Umbilical cord (tissue), 2 donors: ENCODE results near the gene MR1. TPM values are rescaled to one million over a fixed set of nuclear protein-coding genes. Genes with fewer than 3 reads are reported as not detected.
A peak's percentile ranks its signal among the peaks of the same experiment; 100 is the strongest.

Experiments used
- DNase-seq: peaks from one replicate; pipeline ENCODE4 v3.0.0-alpha.2; 2015; ENCODE audit warnings: low spot score
- total RNA-seq: library from RNA; depleted of rRNA; stranded (reverse); fragments of >200 nt; gene quantifications from one replicate; pipeline ENCODE4 v1.2.3, GENCODE V29; 2014; ENCODE audit warnings: low replicate concordance; ENCODE audit not compliant: insufficient read depth

Gene MR1
- total RNA-seq, 1 donor from 2014 or later, result 11.3 TPM

DNA sequence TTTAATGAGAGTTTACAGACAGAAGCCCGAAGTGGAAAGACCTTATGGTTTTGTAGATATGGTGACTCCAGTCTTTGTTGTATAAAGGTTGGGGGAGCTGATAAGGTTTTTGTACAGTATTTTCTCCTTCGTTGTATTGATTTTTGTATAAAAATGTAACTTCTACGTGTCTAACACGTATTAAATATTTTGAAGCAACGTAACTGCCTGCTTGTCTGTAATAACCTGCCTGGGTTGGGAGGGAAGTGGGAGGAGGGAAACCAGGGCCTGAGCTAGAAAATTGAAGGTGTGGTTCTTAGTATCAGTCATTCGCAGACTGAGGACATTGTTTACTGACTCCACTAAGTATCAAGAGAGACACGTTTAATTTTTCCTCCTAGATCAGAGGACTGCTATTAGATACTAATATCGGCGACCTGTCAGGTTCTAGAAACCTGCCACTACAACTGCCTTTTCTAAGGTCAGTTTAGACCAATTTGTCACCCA is 56.9 kb downstream of the MR1 start:
- peak; percentile 42 for DNase-seq

GRCh38 chr1:181091309-181092040 is 57.7 kb downstream of the MR1 start:
- no peak for DNase-seq

DNA sequence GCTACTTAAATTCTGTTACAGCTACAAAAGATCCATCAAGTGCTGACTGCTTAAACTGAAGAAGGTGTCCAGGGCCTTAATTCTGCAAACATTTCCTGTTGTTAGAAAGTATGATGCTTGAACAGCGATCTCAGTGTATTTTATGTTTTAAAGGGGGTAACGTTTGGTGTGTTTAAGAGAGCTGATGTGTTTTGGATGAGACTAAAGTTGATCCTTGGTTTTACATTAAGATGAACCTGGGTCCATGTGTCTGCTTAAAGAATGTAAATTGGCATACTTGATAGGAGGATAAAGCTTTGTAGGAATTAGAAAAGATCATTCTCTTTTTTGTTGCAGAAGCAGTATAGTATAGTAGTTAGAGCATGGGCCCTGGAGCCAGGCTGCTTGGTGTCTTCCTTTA is 58.3 kb downstream of the MR1 start:
- no peak for DNase-seq

- DNase-seq, result no peak
Measured at GRCh38 chr1:181092883-181093458, 59.2 kb downstream of the MR1 start.

DNA sequence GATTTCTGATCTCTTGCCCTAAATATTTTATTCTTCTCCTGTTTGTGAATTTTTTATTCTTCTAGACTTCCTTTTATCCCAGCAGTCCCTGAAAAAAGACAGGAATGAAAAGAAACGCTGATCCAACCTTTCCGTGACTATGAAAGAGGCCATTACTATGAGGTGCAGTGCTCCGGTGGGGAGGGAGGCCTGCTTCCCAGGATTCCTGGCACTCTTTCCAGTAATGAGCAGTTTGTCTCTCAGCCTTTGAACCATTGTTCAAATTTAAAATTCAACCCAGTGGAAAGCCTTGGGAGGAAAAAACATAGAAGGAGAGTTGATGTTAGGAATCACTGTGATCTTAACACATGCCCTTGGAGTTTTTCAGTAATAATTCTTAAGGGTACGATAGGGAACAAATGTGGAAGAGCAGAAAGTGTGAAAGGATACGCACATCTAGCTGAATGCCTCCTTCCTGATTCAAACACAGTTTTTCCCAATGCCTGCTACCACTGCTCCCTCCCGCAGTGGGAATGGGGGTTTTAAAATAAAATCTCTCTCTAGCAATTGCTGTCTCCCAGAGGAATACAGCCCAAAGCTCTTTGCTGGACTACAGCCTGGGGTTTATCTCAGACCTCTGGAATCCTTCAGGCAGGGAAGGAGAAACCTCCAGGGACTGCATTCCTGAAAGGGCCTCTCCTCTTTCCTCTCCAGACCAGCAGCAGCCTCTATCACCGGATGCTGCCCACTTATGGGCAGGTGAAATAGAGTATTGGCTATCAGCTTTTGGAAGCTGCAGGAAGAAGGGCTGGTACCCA is 60.8 kb downstream of the MR1 start:
- DNase-seq, result peak; percentile 96

GRCh38 chr1:181095260-181095659 is 61.5 kb downstream of the MR1 start:
- no peak for DNase-seq

- DNase-seq, result no peak
Measured at GRCh38 chr1:181095763-181096184, 62.0 kb downstream of the MR1 start.

DNA sequence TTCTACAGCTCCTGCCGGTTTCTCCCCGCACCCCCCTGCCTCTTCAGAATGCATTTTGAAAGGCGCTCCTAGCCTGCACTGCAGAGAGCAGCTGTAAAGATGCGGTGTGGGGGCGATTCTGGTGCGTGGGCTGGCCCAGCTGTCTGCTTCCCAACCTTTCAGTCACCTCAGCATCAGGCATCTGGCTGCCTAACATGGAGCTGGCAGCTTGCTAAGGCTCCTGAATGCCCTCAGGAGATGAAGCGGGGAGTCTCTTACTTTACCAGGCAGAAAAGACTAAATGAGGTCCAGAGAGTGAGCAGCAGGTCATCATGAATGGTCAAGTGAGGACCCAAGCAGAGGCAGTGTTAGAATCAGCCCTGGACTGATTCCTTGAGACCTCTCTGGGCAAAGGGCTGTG is 63.5 kb downstream of the MR1 start:
- no peak for DNase-seq

DNA sequence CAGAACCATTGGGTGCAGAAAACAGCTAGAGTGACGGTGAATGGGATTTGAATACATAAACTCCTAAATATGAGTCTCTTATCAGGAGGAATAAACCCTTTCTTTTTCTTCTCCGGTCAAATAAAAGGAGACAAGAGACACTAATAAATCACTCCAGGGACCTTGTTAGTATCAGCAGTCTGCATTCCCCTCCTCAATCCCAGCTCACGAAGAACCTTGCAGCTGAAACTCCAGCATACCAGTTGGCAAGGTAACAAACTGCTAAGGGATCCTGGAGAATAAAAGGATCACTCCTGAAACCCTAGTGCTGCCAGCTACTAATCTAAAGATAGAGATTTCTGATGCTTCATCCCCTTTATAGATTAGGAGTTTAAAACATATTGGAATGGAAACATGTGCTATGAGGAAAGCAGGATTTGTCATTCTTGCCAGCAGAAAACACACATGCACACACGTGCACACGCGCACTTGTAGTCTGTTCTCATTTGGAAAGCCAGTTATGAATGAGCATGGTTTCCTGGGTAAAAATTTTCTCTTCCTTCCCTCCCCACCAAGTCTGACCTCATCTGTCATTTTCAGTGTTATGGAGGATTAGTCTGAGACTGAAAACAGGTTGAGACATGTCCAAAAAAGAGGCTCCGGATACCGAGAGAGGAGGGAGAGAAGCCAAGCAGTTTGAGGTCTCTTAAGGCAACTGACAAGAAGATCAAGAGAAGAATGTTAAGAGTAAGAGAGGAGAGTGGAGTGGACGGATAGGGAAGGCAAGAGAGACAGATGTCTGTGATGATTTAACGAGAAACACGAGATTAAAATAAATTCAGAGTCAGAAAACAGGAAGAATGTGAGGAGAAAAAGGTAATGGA is 65.6 kb downstream of the MR1 start:
- peak; percentile 94 for DNase-seq

DNA sequence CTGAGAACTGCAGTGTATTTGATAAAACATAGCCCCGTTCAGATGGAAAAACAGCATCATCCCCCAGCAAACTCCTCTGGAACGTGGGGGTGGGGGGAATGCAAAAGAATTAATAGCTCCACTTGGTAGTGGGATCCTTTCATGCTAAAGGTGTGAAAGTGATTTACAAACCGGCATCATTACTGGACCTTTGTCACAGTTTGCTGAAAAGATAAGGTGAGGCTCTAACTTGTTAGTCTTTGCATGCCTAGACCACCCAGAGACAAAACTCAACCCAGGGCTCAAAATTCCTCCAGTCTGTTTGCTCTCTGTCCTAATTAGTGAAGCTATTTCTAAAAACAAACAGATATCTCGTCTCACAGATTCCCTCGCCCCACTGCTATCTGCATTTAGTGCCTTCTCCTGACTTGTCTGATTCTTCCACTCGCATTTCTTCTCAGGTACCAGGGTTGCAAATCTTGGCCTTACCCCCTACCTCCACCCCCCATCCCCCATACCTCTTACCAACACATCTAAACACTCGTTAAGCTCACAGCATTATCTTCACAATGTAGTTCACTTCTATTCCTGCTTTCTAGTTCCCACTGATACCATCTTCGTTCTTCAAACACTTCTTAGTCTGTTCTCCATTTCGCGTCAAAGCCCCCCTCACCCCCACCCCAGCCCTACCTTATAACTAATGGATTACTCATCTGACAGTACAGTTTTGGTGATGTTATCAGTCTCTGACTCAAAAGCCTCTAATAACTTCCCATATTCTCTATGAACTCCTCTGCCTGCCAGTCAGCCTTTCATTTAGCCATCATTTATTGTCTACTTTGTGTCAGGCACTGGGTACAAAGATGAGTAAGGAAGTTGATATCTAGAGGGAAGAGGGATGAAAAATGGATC is 66.5 kb downstream of the MR1 start:
- peak; percentile 41 for DNase-seq

DNA sequence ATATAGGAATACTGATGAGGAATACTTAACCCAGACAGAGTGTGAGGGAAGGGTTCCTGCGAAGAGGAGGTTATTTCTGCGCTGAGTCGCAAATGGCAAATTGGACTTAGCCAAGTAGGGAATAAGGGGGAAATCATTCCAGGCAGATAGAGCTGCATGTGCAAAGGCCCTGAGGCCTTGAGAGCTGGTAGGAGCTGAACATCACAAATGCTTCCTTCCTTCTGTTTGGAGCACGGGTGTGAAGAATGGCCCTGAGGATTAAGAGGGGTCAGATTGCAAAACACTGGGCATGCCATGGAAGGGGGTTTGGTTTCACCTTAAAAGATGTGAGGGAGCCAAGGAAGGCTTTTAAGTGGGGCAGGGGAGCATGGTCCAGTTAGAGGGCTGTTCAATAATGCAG is 67.2 kb downstream of the MR1 start:
- no peak for DNase-seq

- peak; percentile 28 for DNase-seq
Measured at GRCh38 chr1:181101581-181102226, 67.9 kb downstream of the MR1 start.

GRCh38 chr1:181102841-181103240 is 69.1 kb downstream of the MR1 start:
- DNase-seq, result no peak

GRCh38 chr1:181103399-181103798 is 69.6 kb downstream of the MR1 start:
- no peak for DNase-seq

GRCh38 chr1:181104042-181104789 is 70.4 kb downstream of the MR1 start:
- DNase-seq, result peak; percentile 57

- no peak for DNase-seq
Measured at GRCh38 chr1:181104790-181105133, 71.0 kb downstream of the MR1 start.

GRCh38 chr1:181105134-181106021 is 71.6 kb downstream of the MR1 start:
- DNase-seq, result peak; percentile 95

GRCh38 chr1:181106022-181106312 is 72.2 kb downstream of the MR1 start:
- DNase-seq, result no peak

DNA sequence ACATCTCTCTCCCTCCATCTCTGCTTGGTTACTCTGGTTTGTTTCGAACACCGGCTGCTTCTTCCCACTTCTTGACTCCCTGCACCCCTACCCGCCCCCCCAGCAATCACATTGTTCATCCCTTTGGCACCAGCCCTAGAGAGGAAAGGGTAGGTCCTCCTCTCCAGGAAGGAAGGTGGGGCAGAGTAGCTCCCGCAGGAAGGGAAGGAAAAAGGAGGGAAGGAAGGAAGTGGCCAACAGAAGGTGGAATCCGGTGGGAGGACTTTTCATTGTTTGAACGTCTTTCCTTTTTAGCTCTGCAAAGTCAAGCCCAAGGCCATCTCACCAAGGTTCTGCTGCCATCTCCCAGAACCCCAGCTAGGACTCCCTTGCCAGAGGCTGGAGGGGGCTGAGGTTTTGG is 72.7 kb downstream of the MR1 start:
- DNase-seq, result no peak
